ENCODE results near the gene RPAP2.
"Not testable (repeated sequence)": the region's sequence is repeated elsewhere in the genome, so short reads cannot be mapped to it uniquely, and the experiment has no call there.

GRCh38 chr1:92359382-92359781 lies 60.5 kb downstream of the RPAP2 start:
- TF ChIP-seq MAX (IDR thresholded peaks at IDR 0.05; ENCODE audit: insufficient read depth, insufficient read length); CTCF (IDR thresholded peaks at IDR 0.05; ENCODE audit: extremely low read depth in 1 of 2, insufficient read depth in 1 of 2, low read depth in 1 of 2, low read length in 2 of 2); EZH2 (IDR thresholded peaks at IDR 0.05; ENCODE audit: borderline replicate concordance, low read depth, low read length, severe bottlenecking): not testable (repeated sequence)

All from endothelial cell of umbilical vein (primary cell).